ENCODE data around the gene TREM1. TPM values are rescaled to one million over a fixed set of nuclear protein-coding genes. Genes with fewer than 3 reads are reported as not detected.

Gene TREM1
- total RNA-seq, 4 donors from 2014 or later = 0.59 to 2.3 (median 1.0) TPM

GRCh38 chr6:41274256-41274655, 12.2 kb downstream of the TREM1 start:
- peaks cover 0 to 6% (median 3%) of the 10 kb centered on the region in 3 donors for H3K4me1 ChIP-seq
- no peak overlapping the region for H3K27ac ChIP-seq
- H3K36me3 ChIP-seq = no peaks in the 10 kb centered on the region
- H3K4me3 ChIP-seq = no peak overlapping the region
- peaks cover 0 to 33% (median 0%) of the 10 kb centered on the region in 4 donors for H3K27me3 ChIP-seq
- intact Hi-C loops (cut with DNase I) = no loop called here
- TF ChIP-seq CTCF (IDR thresholded peaks at IDR 0.05) = no peak
- TF ChIP-seq POLR2A (IDR thresholded peaks at IDR 0.05) = no peak
- no peaks in the 10 kb centered on the region for H3K9me3 ChIP-seq
- WGBS, 2 donors = 78 to 86% methylated on average over 2 of the region's 2 CpGs
- DNase-seq = no peak

- TF ChIP-seq POLR2A (IDR thresholded peaks at IDR 0.05) (no peak), CTCF (IDR thresholded peaks at IDR 0.05) (no peak)
- intact Hi-C loops (cut with DNase I) = no loop called here
- peaks cover 0 to under 1% (median 0%) of the 10 kb centered on the region in 3 donors for H3K4me1 ChIP-seq
- H3K36me3 ChIP-seq = no peaks in the 10 kb centered on the region
- H3K27me3 ChIP-seq = peaks cover 0 to 33% (median 0%) of the 10 kb centered on the region in 4 donors
- no peak overlapping the region for H3K27ac ChIP-seq
- no peaks in the 10 kb centered on the region for H3K9me3 ChIP-seq
- WGBS, 2 donors = 71 to 77% methylated on average over 5 of the region's 5 CpGs
- DNase-seq = no peak
- no peak overlapping the region for H3K4me3 ChIP-seq
Measured at GRCh38 chr6:41273714-41274113, 12.8 kb downstream of the TREM1 start.

DNA sequence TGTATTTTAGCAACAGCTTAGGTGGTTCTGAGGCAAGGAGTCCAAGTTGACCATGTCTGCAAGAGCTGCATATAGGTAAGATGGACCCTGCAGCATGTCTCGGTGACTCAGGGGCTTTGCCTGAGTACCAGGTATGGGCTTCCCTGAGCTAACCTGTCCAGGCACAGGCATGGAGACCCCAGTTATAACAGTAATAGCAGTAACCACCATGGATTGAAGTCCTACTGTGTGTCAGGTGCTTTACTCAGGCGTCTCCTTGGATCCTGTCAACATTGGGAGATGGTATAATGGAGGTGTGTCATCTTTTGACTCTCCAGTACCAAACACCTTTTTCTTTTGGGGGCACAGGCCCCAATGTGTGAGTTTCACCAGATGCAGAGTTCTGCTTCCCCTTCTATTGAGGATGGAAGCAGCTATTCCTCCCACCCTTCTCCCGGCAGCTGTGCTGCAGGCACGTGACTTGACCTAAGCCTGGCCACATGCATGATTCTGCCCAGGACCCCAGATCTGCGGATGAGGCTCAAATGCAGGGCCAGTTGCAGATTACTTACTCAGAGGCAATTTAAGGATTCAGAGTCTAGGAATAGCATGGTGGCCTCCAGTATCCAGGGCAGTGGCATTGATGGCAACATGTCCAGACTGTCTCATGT, 13.8 kb downstream of the TREM1 start:
- Histone ChIP-seq H3K4me3 (no peak overlapping the region), H3K4me1 (no peaks in the 10 kb centered on the region), H3K27ac (peak overlapping the region in 1 of 4 donors; percentile 3), H3K36me3 (no peaks in the 10 kb centered on the region), H3K9me3 (no peaks in the 10 kb centered on the region), H3K27me3 (peaks cover 0 to 33% (median 0%) of the 10 kb centered on the region in 4 donors)
- intact Hi-C loops (cut with DNase I) = no loop called here
- 79 to 87% methylated on average over 2 to 4 of the region's 5 CpGs for WGBS, 2 donors
- no peak for TF ChIP-seq CTCF (IDR thresholded peaks at IDR 0.05)
- no peak for TF ChIP-seq POLR2A (IDR thresholded peaks at IDR 0.05)
- DNase-seq = no peak

DNA sequence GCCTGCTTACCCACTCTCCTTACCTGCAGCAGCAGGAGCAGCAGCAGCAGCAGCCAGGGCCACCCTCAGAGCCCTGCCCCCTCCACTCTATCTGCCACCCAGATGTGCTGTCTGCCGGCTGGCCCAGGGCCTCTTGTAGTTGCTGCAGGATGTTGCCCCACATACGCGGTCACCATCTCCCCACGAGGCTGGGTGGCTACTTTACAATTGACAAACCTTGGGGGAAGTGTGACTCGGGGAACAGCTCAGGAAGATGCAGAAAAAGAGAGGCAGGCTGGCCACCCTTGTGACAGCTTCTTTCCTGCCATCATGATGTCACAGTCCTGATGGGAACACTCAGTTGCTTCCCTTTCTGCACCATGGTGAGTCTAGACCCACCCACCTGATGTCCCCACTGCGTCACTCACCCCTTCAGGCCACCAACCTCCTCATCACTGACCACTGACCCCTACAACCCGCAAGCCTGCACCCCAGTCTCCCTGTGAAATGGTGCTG, 14.5 kb downstream of the TREM1 start:
- H3K27ac ChIP-seq = peak overlapping the region in 1 of 4 donors; percentile 3
- intact Hi-C loops (cut with DNase I) = no loop called here
- H3K36me3 ChIP-seq = no peaks in the 10 kb centered on the region
- H3K9me3 ChIP-seq = no peaks in the 10 kb centered on the region
- no peak for DNase-seq
- TF ChIP-seq CTCF (IDR thresholded peaks at IDR 0.05) = no peak
- no peak for TF ChIP-seq POLR2A (IDR thresholded peaks at IDR 0.05)
- H3K4me3 ChIP-seq = no peak overlapping the region
- 62 to 75% methylated on average over 3 to 7 of the region's 7 CpGs for WGBS, 2 donors
- H3K4me1 ChIP-seq = no peaks in the 10 kb centered on the region
- H3K27me3 ChIP-seq = peaks cover 0 to 26% (median 0%) of the 10 kb centered on the region in 4 donors

DNA sequence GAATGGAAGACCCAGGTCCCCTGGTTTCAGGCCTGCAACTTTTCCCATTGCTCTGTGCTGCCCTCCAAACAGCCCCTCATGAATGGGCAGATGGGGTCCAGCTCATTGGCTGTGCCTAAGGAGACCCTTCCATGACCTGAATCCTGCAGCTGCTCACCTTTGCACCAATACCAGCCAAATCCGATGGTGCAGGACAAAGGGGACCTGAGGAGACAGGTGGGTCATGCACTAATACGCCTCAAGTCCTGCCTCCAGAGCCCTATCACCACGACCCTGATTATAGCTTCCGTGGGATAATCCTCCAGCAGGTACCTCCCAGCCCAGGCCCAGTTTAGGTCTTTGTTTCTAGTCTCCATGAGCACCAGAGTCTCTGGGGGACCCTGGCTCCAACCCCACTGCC, 16.8 kb downstream of the TREM1 start:
- DNase-seq = no peak
- Histone ChIP-seq H3K27me3 (peaks cover 0 to 5% (median 0%) of the 10 kb centered on the region in 4 donors), H3K9me3 (no peaks in the 10 kb centered on the region), H3K36me3 (no peaks in the 10 kb centered on the region), H3K27ac (no peak overlapping the region), H3K4me1 (no peaks in the 10 kb centered on the region), H3K4me3 (no peak overlapping the region)
- 80 to 97% methylated on average over 3 to 4 of the region's 4 CpGs for WGBS, 2 donors
- TF ChIP-seq POLR2A (IDR thresholded peaks at IDR 0.05) = no peak
- intact Hi-C loops (cut with DNase I) = no loop called here

All from esophagus squamous epithelium (tissue), 5 donors.